HCT116 (cell line): ENCODE measurements around the gene IARS1. TPM values are rescaled to one million over a fixed set of nuclear protein-coding genes. Genes with fewer than 3 reads are reported as not detected.

Experiments
- ATAC-seq: fragments of 200-7000 bp; cut with Tn5 transposase; 2 replicates; pipeline ENCODE4 v1.9.1; 2020; ENCODE audit warnings: mild to moderate bottlenecking, moderate library complexity
- BruUV-seq: library from RNA; stranded (reverse); fragments of 400-500 nt; replicated peaks from 2 replicates; lab custom pipeline; 2021; lab: Mats Ljungman, UMichigan
- CTCF ChIA-PET: fragments of 300-600 bp; sonication (Branson Sonifier 250); formaldehyde crosslinking; loops from one replicate; lab custom pipeline; 2021; ENCODE audit warnings: antibody characterized with exemption; lab: Charles Lee
- POLR2A ChIA-PET: fragments of 300-600, 350-600 bp; sonication (Branson Sonifier 250); formaldehyde crosslinking; loops from one replicate; lab custom pipeline; 2021; ENCODE audit warnings: antibody characterized with exemption; lab: Charles Lee
- RAD21 ChIA-PET, 2 experiments: fragments of 300-600 bp; sonication (Branson Sonifier 250); formaldehyde crosslinking; loops; one replicate each; lab custom pipeline; 2023; ENCODE audit warnings: low total read pairs in 2 of 2; ENCODE audit not compliant: uncharacterized antibody in 2 of 2, unreplicated experiment in 2 of 2, low non-redundant PET in 1 of 2; lab: Charles Lee
- DNase-seq: peaks from one replicate; pipeline ENCODE4 v3.0.0-alpha.2; 2010; ENCODE audit warnings: low read depth, low spot score
- H2AFZ ChIP-seq: fragments of 200-600 bp; shearing (Covaris generic), sonication (generic); 2 replicates; pipeline ENCODE4 v1.6.1; 2017; ENCODE audit warnings: low read depth, mixed run types, mixed read lengths, antibody characterized with exemption, low read length; ENCODE audit not compliant: poor library complexity, severe bottlenecking
- H3K27ac ChIP-seq: 2 replicates; pipeline ENCODE4 v1.5.1; 2012; ENCODE audit warnings: low read depth, low read length
- H3K27me3 ChIP-seq: fragments of 200-600 bp; sonication (generic); 2 replicates; pipeline ENCODE4 v1.6.1; 2016; ENCODE audit warnings: mixed run types, low read length, mixed read lengths; ENCODE audit not compliant: insufficient read depth
- H3K36me3 ChIP-seq, 2 experiments: fragments of 200-500 bp in 1 of 2; fragments of 200-600 bp in 1 of 2; sonication (Bioruptor generic) in 1 of 2; sonication (generic) in 1 of 2; 2 replicates each; pipeline versions ENCODE4 v1.5.1 to v1.6.1; 2014 to 2016; ENCODE audit warnings: low read length in 2 of 2, inconsistent platforms in 1 of 2, mixed read lengths in 1 of 2, mixed run types in 1 of 2; ENCODE audit not compliant: insufficient read depth in 2 of 2, control insufficient read depth in 1 of 2
- H3K4me1 ChIP-seq, 2 experiments: fragments of 200-600 bp in 1 of 2; sonication (generic) in 1 of 2; 2 replicates each; pipeline versions ENCODE4 v1.5.1 to v1.6.1; 2012 to 2017; ENCODE audit warnings: low read length in 2 of 2, inconsistent platforms in 1 of 2, mild to moderate bottlenecking in 1 of 2, mixed read lengths in 1 of 2, mixed run types in 1 of 2, moderate library complexity in 1 of 2; ENCODE audit not compliant: insufficient read depth in 2 of 2, control insufficient read depth in 1 of 2
- H3K4me2 ChIP-seq: fragments of 200-600 bp; sonication (generic); 2 replicates; pipeline ENCODE4 v1.6.1; 2017; ENCODE audit warnings: mixed run types, low read length, mixed read lengths
- H3K4me3 ChIP-seq, 2 experiments: fragments of 200-600 bp in 1 of 2; sonication (generic) in 1 of 2; replicated peaks in 1 of 2; 2 replicates each; pipeline ENCODE4 v1.5.1; 2011 to 2016; ENCODE audit warnings: low read length in 2 of 2, control low read depth in 1 of 2, low read depth in 1 of 2, mild to moderate bottlenecking in 1 of 2, mixed read lengths in 1 of 2, mixed run types in 1 of 2
- H3K79me2 ChIP-seq: fragments of 200-600 bp; sonication (generic); 2 replicates; pipeline ENCODE4 v1.6.1; 2017; ENCODE audit warnings: mild to moderate bottlenecking, mixed run types, low read length, moderate library complexity, mixed read lengths; ENCODE audit not compliant: insufficient read depth
- H3K9ac ChIP-seq: fragments of 200-600 bp; sonication (generic); 2 replicates; pipeline ENCODE4 v1.6.1; 2016; ENCODE audit warnings: low read length, mixed read lengths
- H3K9me2 ChIP-seq: fragments of 200-600 bp; sonication (generic), shearing (Covaris generic); 2 replicates; pipeline ENCODE4 v1.6.1; 2017; ENCODE audit warnings: mixed run types, mild to moderate bottlenecking, moderate library complexity; ENCODE audit not compliant: insufficient read depth
- H3K9me3 ChIP-seq, 2 experiments: fragments of 200-500 bp in 1 of 2; fragments of 200-600 bp in 1 of 2; sonication (Bioruptor generic) in 1 of 2; sonication (generic) in 1 of 2; 2 replicates each; pipeline ENCODE4 v1.6.1; 2014 to 2017; ENCODE audit warnings: low read length in 2 of 2, mixed read lengths in 2 of 2, inconsistent platforms in 1 of 2, low read depth in 1 of 2, mild to moderate bottlenecking in 1 of 2, mixed run types in 1 of 2, moderate library complexity in 1 of 2; ENCODE audit not compliant: control insufficient read depth in 1 of 2, insufficient read depth in 1 of 2
- H4K20me1 ChIP-seq: fragments of 200-600 bp; sonication (generic), shearing (Covaris generic); 2 replicates; pipeline ENCODE4 v1.6.1; 2017; ENCODE audit warnings: mixed run types, mild to moderate bottlenecking, moderate library complexity; ENCODE audit not compliant: insufficient read depth
- CEBPB ChIP-seq: IDR thresholded peaks from 2 replicates; pipeline ENCODE4 v1.6.1; 2012; ENCODE audit warnings: low read depth
- CTCF ChIP-seq, 3 experiments: fragments of 200-600 bp in 1 of 3; sonication (generic) in 1 of 3; IDR thresholded peaks in 2 of 3; conservative IDR thresholded peaks in 1 of 3; 2 replicates each; pipeline ENCODE4 v1.5.1; 2012 to 2017; ENCODE audit warnings: low read depth in 2 of 3, low read length in 2 of 3, antibody characterized with exemption in 1 of 3, borderline replicate concordance in 1 of 3, control low read depth in 1 of 3, mild to moderate bottlenecking in 1 of 3, mixed read lengths in 1 of 3, mixed run types in 1 of 3, moderate library complexity in 1 of 3; ENCODE audit not compliant: insufficient read depth in 1 of 3
- EGR1 ChIP-seq: IDR thresholded peaks from 2 replicates; pipeline ENCODE4 v1.6.1; 2012; ENCODE audit warnings: low read depth
- ELF1 ChIP-seq: IDR thresholded peaks from 2 replicates; pipeline ENCODE4 v1.6.1; 2012; ENCODE audit warnings: low read depth, borderline replicate concordance
- EZH2 ChIP-seq: fragments of 200-600 bp; sonication (generic); IDR thresholded peaks from 2 replicates; pipeline ENCODE4 v1.6.1; 2017; ENCODE audit warnings: antibody characterized with exemption, mixed run types
- FOSL1 ChIP-seq: IDR thresholded peaks from 2 replicates; pipeline ENCODE4 v1.6.1; 2012; ENCODE audit warnings: low read depth
- JUND ChIP-seq: IDR thresholded peaks from 2 replicates; pipeline ENCODE4 v1.6.1; 2012
- POLR2A ChIP-seq: IDR thresholded peaks from 2 replicates; pipeline ENCODE4 v1.7.0; 2011; ENCODE audit warnings: borderline replicate concordance; ENCODE audit not compliant: insufficient read depth, insufficient read length; ENCODE audit errors: extremely low read depth
- RAD21 ChIP-seq: IDR thresholded peaks from 2 replicates; pipeline ENCODE4 v1.6.1; 2012; ENCODE audit warnings: low read depth, mild to moderate bottlenecking
- REST ChIP-seq: IDR thresholded peaks from 2 replicates; pipeline ENCODE4 v1.6.1; 2012; ENCODE audit warnings: low read depth
- SRF ChIP-seq: IDR thresholded peaks from 2 replicates; pipeline ENCODE4 v1.6.1; 2012; ENCODE audit warnings: low read depth
- YY1 ChIP-seq: IDR thresholded peaks from 2 replicates; pipeline ENCODE4 v1.6.1; 2011; ENCODE audit warnings: low read length, low read depth, moderate library complexity, mild to moderate bottlenecking; ENCODE audit not compliant: insufficient replicate concordance; ENCODE audit errors: extremely low read depth
- ZBTB33 ChIP-seq: IDR thresholded peaks from 2 replicates; pipeline ENCODE4 v1.6.1; 2011; ENCODE audit warnings: mild to moderate bottlenecking, low read length, moderate library complexity; ENCODE audit not compliant: insufficient replicate concordance; ENCODE audit errors: extremely low read depth
- intact Hi-C: fragments of 100-400 bp; cut with micrococcal nuclease; formaldehyde crosslinking; loops from 2 replicates; pipeline ENCODE4 v1.10.0; 2022
- total RNA-seq: library from RNA; stranded (reverse); gene quantifications from one replicate; pipeline ENCODE4 v1.2.1, GENCODE V29; 2021; ENCODE audit not compliant: unreplicated experiment

The IARS1 gene
- total RNA-seq, 1 experiment from 2014 or later, result 279 TPM

- CTCF ChIA-PET, result no interaction called here
- peaks cover 60 to 65% of the 10 kb centered on the region in 2 experiments for H3K36me3 ChIP-seq
- RAD21 ChIA-PET, result no interaction called here
- no peak overlapping the region for H3K27ac ChIP-seq
- no TSS peak for BruUV-seq
- H3K9me3 ChIP-seq, result no peaks in the 10 kb centered on the region
- no peaks in the 10 kb centered on the region for H3K9me2 ChIP-seq
- no peaks in the 10 kb centered on the region for H4K20me1 ChIP-seq
- no peak for ATAC-seq
- POLR2A ChIA-PET, result no interaction called here
- H3K27me3 ChIP-seq, result no peaks in the 10 kb centered on the region
- H3K4me3 ChIP-seq, result no peak overlapping the region
- no peak overlapping the region for H3K9ac ChIP-seq
- no peaks in the 10 kb centered on the region for H3K4me1 ChIP-seq
- intact Hi-C loops, result no loop called here
- peaks cover 7% of the 10 kb centered on the region; the same call in 1 of the 2 replicates for H3K79me2 ChIP-seq
- DNase-seq, result no peak
- no peak overlapping the region for H3K4me2 ChIP-seq
- H2AFZ ChIP-seq, result no peak overlapping the region
- TF ChIP-seq YY1 (no peak), ELF1 (no peak), EGR1 (no peak), CEBPB (no peak)
Observed at GRCh38 chr9:92300936-92301335, 7.4 kb upstream of the IARS1 start.

GRCh38 chr9:92299116-92299515 lies 5.6 kb upstream of the IARS1 start:
- no peak overlapping the region for H2AFZ ChIP-seq
- H3K27me3 ChIP-seq, result no peaks in the 10 kb centered on the region
- no peak overlapping the region for H3K9ac ChIP-seq
- intact Hi-C loops, result no loop called here
- H4K20me1 ChIP-seq, result no peaks in the 10 kb centered on the region
- no peak overlapping the region for H3K27ac ChIP-seq
- CTCF ChIA-PET, result no interaction called here
- peaks cover 6 to 8% of the 10 kb centered on the region in 2 experiments; a peak in 2 of 4 replicates for H3K4me1 ChIP-seq
- H3K4me3 ChIP-seq, result no peak overlapping the region
- no peaks in the 10 kb centered on the region for H3K9me3 ChIP-seq
- no peak for DNase-seq
- H3K36me3 ChIP-seq, result peaks cover 44 to 55% of the 10 kb centered on the region in 2 experiments
- no peaks in the 10 kb centered on the region for H3K9me2 ChIP-seq
- no peak for ATAC-seq
- RAD21 ChIA-PET, result no interaction called here
- peaks cover 14% of the 10 kb centered on the region for H3K79me2 ChIP-seq
- no peak overlapping the region for H3K4me2 ChIP-seq
- no TSS peak for BruUV-seq
- POLR2A ChIA-PET, result no interaction called here
- no peak for TF ChIP-seq ELF1
- no peak for TF ChIP-seq EZH2
- TF ChIP-seq REST, result no peak
- no peak for TF ChIP-seq POLR2A
- TF ChIP-seq FOSL1, result no peak
- no peak for TF ChIP-seq SRF
- TF ChIP-seq CTCF (IDR thresholded peaks at IDR 0.05 in 2 of 3, conservative IDR thresholded peaks at IDR 0.05 in 1 of 3; ENCODE audit: borderline replicate concordance in 1 of 3, insufficient read depth in 1 of 3, low read depth in 2 of 3, low read length in 2 of 3), result no peak
- TF ChIP-seq RAD21, result no peak
- no peak for TF ChIP-seq EGR1
- TF ChIP-seq JUND, result no peak
- no peak for TF ChIP-seq ZBTB33
- no peak for TF ChIP-seq YY1
- no peak for TF ChIP-seq CEBPB
